Cardiac septum (tissue), 1 donor: Measurements from ENCODE around the gene PARVA. TPM values are rescaled to one million over a fixed set of nuclear protein-coding genes. Genes with fewer than 3 reads are reported as not detected.

ENCODE experiments used
- DNase-seq: peaks from one replicate; pipeline ENCODE4 v3.0.0-alpha.2; 2020; ENCODE audit warnings: low spot score
- intact Hi-C: fragments of 100-400 bp; cut with DNase I; formaldehyde crosslinking; loops from one replicate; pipeline ENCODE4 v1.14.0; 2022
- total RNA-seq: library from RNA; stranded (reverse); fragmentation: NEBNext Ultra II Directional; extraction: Animal tissue kit (Norgen Biotek cat#: 25700); gene quantifications from one replicate; pipeline ENCODE4 v1.2.1, GENCODE V29; 2021
- donor health status: DM: no; HTN: no; CAD: no.

Gene PARVA
- total RNA-seq, 1 donor from 2014 or later, result 70.5 TPM

DNA sequence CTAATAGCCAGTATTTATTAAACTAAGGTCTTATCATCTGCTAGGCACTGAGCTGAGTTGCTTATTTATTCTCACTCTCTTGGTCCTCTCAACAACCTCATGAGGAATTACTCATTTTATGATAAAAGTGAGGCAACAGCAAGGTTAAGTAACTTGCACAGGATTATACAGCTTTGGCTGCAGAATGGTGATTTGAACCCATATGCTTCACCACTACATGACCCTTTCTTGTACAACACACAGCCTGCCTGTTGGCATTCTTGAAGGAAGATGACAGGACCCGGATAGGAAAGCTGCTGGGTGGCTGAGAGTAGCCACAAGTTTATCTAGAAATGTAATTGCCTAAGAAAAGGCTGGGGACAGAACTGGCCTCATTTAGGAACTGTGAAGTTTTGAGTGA lies 5.3 kb upstream of the PARVA start:
- intact Hi-C loops, result no loop called here
- DNase-seq, result no peak

DNA sequence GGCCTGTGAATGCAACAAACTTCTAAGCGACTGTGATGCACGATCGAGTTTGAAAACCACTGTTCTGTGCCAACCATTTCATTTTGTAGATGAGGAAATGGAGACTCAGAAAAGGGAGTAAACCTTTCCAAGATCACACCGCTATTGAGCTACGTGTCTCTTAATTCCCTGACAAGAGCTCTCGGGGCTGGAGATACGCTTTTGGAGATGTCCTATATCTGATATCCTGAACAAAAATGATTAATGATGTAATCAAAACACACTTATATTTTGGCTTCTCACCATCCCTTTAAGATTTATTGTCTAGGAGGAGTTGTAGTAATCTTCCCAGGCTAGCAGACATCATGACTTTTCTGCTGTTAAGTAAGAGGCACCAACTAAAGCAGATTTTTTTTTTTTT lies 1.7 kb upstream of the PARVA start:
- no peak for DNase-seq
- intact Hi-C loops, result loop anchor here (5.0 kb wide), 2 partner anchors 302 to 317 kb away; no protein-coding TSS in a partner anchor

GRCh38 chr11:12376259-12377081 lies 901 bp upstream of the PARVA start:
- DNase-seq, result no peak
- intact Hi-C loops, result loop anchor here (5.0 kb wide), 2 partner anchors 301 to 316 kb away; no protein-coding TSS in a partner anchor

GRCh38 chr11:12377824-12378593 lies 638 bp downstream of the PARVA start:
- intact Hi-C loops, result loop anchor here (5.0 kb wide), 2 partner anchors 299 to 314 kb away; no protein-coding TSS in a partner anchor
- peak; percentile 84 for DNase-seq

GRCh38 chr11:12380565-12381325 lies 3.4 kb downstream of the PARVA start:
- DNase-seq, result no peak
- intact Hi-C loops, result no loop called here

DNA sequence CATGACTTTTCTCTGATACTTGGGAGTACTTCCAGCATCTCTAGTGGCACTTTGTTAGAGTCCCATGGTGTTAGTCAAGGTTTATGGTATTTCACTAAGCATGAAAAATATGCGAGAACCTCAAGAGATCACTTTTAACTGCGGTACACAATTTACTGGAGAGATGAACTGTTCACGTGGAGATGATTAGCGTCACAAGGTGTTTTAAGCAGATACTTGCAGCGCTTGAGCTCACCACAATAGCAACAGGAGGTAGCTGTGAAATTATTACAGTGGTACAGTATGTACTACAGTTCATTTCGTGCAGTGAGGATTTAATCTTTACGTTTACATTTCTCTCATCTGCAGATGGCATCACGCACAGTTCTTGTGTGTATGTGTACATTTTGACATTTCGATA lies 4.5 kb downstream of the PARVA start:
- no peak for DNase-seq
- intact Hi-C loops, result no loop called here

DNA sequence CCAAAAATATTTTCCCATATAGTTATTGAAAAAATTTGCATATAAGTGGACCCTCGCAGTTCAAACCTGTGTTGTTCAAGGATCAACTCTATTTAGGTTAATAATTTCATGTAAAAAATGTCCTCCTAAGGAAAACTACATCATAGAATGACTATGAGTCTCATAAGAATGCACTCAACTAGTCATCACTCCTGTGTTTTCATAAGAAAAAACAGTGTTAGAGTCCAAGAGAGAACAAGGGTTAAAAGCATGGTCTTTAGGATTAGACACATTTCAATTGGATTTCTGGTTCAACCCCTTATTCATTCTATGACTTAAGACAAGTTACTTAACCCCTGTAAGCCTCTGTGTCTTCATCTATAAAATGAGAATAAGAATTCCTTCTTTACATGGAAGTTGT lies 5.1 kb downstream of the PARVA start:
- DNase-seq, result no peak
- intact Hi-C loops, result no loop called here

GRCh38 chr11:12386309-12386708 lies 8.9 kb downstream of the PARVA start:
- intact Hi-C loops, result no loop called here
- no peak for DNase-seq

GRCh38 chr11:12386745-12387144 lies 9.4 kb downstream of the PARVA start:
- intact Hi-C loops, result no loop called here
- DNase-seq, result no peak

GRCh38 chr11:12388173-12388572 lies 10.8 kb downstream of the PARVA start:
- no peak for DNase-seq
- intact Hi-C loops, result no loop called here

DNA sequence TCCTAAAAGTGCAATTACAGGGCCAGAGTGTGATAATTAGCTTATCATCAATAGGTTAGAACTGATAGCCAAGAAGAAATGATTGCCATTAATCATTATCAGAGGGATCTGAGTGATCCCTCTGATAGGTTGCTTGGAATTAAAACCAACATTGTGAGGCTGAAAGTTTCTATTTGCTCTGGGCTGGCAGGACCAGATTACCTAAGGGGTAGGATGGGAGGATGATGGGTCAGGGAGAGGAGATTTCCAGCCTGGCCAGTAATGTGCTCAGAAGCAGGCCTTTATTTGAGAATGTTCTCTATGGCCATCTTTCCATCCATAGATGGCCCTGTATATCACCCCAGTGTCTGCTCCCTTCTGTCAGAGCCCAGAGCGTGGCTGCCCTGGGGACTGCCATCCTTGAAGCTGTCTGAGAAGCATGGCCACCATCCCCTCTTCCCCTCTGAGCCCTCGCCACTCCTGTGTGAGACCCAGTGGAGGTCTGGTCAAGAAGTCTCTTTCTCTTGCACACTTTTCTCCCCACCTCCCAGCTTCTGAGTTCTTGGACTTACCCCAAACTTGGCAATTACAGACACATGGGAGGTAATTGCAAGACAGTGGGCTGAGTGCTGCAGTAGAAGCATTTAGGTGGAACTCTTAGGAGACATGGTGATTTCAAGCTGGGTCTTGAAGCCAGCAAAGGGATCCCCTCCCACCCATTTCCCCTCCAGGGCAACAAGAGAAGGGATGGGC lies 11.7 kb downstream of the PARVA start:
- DNase-seq, result no peak
- intact Hi-C loops, result no loop called here

- intact Hi-C loops, result no loop called here
These were observed 12.6 kb downstream of the PARVA start for GRCh38 chr11:12389676-12390657.

GRCh38 chr11:12390687-12391110 lies 13.3 kb downstream of the PARVA start:
- intact Hi-C loops, result no loop called here
- no peak for DNase-seq

More at GRCh38 chr11:12389676-12390657, 12.6 kb downstream of the PARVA start:
- no peak for DNase-seq

GRCh38 chr11:12392672-12393071 lies 15.3 kb downstream of the PARVA start:
- intact Hi-C loops, result no loop called here
- no peak for DNase-seq

GRCh38 chr11:12393691-12394090 lies 16.3 kb downstream of the PARVA start:
- intact Hi-C loops, result no loop called here
- DNase-seq, result no peak

- DNase-seq, result no peak
- intact Hi-C loops, result no loop called here
These were observed 17.2 kb downstream of the PARVA start for GRCh38 chr11:12394601-12395000.

DNA sequence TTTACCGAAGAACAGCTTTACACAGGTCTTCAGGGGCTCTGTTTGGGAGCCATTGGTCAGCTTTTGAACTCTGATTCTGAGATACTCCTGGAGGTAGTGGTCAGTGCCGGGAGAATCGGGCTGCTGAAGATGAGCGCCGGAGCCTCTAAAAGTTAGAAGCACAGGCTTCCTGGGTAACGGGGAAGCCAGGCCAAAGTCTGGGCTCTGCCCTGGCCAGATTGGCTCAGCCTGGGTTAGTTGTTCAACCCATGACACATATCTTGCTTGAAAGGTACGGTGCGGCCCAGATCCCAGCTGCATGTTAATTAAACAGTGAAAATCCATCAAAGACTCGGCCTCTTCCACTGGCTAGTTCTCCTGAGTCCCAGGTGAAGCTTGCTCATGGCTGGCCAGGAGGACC lies 18.0 kb downstream of the PARVA start:
- DNase-seq, result no peak
- intact Hi-C loops, result no loop called here

DNA sequence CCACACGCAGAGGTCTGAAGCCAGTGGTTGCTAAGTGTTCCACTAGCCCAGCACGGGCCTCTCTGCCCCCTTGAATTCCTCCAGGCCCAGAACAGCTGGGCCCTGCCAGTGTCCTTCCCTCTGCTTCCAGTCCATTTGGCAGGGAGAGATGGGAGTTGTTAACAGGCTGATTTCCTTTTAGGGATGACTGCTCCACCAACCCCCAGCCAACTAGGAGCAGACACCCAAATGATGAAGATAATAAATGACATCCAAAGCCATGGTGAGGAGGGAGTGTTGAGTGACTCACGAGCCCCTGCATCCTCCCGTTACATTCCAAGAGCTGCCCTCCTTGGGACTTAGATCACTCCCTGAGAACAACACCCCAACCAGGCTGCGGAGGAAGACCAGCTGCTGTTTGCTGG lies 20.6 kb downstream of the PARVA start:
- DNase-seq, result no peak
- intact Hi-C loops, result no loop called here
